ENCODE data around the gene SWAP70. TPM values are rescaled to one million over a fixed set of nuclear protein-coding genes. Genes with fewer than 3 reads are reported as not detected.

SWAP70 gene
- total and polyA plus RNA-seq, 2 of the 8 experiments (the other 6 are each of a cell fraction or from before 2014, with no cell fraction given): 14.8 to 37.5 TPM

- TF ChIP-seq ATF2 (IDR thresholded peaks at IDR 0.05; ENCODE audit: low read length): no peak
- TF ChIP-seq EP300 (IDR thresholded peaks at IDR 0.05; ENCODE audit: borderline replicate concordance in 1 of 2, low read depth in 2 of 2, low read length in 2 of 2): no peak
- no peak for TF ChIP-seq MAFK (IDR thresholded peaks at IDR 0.05; ENCODE audit: low read depth, low read length)
- TF ChIP-seq KDM5A (IDR thresholded peaks at IDR 0.05; ENCODE audit: low read length): no peak
- no peak for TF ChIP-seq KDM1A (IDR thresholded peaks at IDR 0.05; ENCODE audit: borderline replicate concordance, low read length)
- TF ChIP-seq SRF (IDR thresholded peaks at IDR 0.05; ENCODE audit: low read depth, low read length): no peak
- no peak for TF ChIP-seq FOSL1 (IDR thresholded peaks at IDR 0.05; ENCODE audit: insufficient read depth, low read depth, low read length)
- no peak for TF ChIP-seq GTF2F1 (IDR thresholded peaks at IDR 0.05; ENCODE audit: borderline replicate concordance, low read depth, low read length)
These were observed 34.8 kb upstream of the SWAP70 start (continued) for GRCh38 chr11:9629064-9629463.
